UCSD-AML1 (cell line): Measurements from ENCODE around the gene PRR5.

Experiments used
- DNase-seq: peaks from one replicate; lab custom pipeline; 2025; ENCODE audit not compliant: unreplicated experiment; lab: John Stamatoyannopoulos, UW

PRR5 gene

GRCh38 chr22:44753189-44754042 lies 51.4 kb downstream of the PRR5 start:
- DNase-seq = no peak

- no peak for DNase-seq
Measured at GRCh38 chr22:44754998-44755397, 53.0 kb downstream of the PRR5 start.

- no peak for DNase-seq
Measured at GRCh38 chr22:44755417-44755816, 53.4 kb downstream of the PRR5 start.

GRCh38 chr22:44755956-44756361 lies 54.0 kb downstream of the PRR5 start:
- DNase-seq = no peak

GRCh38 chr22:44758344-44758973 lies 56.5 kb downstream of the PRR5 start:
- no peak for DNase-seq

GRCh38 chr22:44759001-44759400 lies 57.0 kb downstream of the PRR5 start:
- no peak for DNase-seq

GRCh38 chr22:44759430-44760310 lies 57.7 kb downstream of the PRR5 start:
- DNase-seq = no peak

- DNase-seq = no peak
Measured at GRCh38 chr22:44760476-44760875, 58.5 kb downstream of the PRR5 start.

- DNase-seq = no peak
Measured at GRCh38 chr22:44761025-44761424, 59.0 kb downstream of the PRR5 start.

- no peak for DNase-seq
Measured at GRCh38 chr22:44764373-44764772, 62.4 kb downstream of the PRR5 start.

- DNase-seq = no peak
Measured at GRCh38 chr22:44764974-44765373, 63.0 kb downstream of the PRR5 start.

- DNase-seq = no peak
Measured at GRCh38 chr22:44765571-44766285, 63.7 kb downstream of the PRR5 start.

GRCh38 chr22:44773082-44773481 lies 71.1 kb downstream of the PRR5 start:
- DNase-seq = no peak

GRCh38 chr22:44775862-44776261 lies 73.9 kb downstream of the PRR5 start:
- DNase-seq = no peak

GRCh38 chr22:44776605-44777363 lies 74.8 kb downstream of the PRR5 start:
- no peak for DNase-seq

- DNase-seq = no peak
Measured at GRCh38 chr22:44777364-44777755, 75.4 kb downstream of the PRR5 start.

GRCh38 chr22:44780876-44781449 lies 79.0 kb downstream of the PRR5 start:
- DNase-seq = no peak

GRCh38 chr22:44782363-44782963 lies 80.5 kb downstream of the PRR5 start:
- DNase-seq = no peak

- DNase-seq = no peak
Measured at GRCh38 chr22:44783091-44783490, 81.1 kb downstream of the PRR5 start.
